Uterus (tissue), 4 donors: ENCODE measurements around the gene TTLL8. TPM values are rescaled to one million over a fixed set of nuclear protein-coding genes. Genes with fewer than 3 reads are reported as not detected.

Experiments
- DNase-seq, 2 donors: peaks; one replicate each; pipeline ENCODE4 v3.0.0-alpha.2; 2019 to 2020
- H3K27ac ChIP-seq, 2 donors: fragments of 200-600 bp; sonication (generic); 1 replicate in 1 of 2; 2 replicates in 1 of 2; pipeline ENCODE4 v1.5.1; 2016 to 2018
- H3K27me3 ChIP-seq, 2 donors: fragments of 200-600 bp; sonication (generic); one replicate each; pipeline ENCODE4 v1.5.1; 2018 to 2019; ENCODE audit warnings: control low read depth in 1 of 2
- H3K36me3 ChIP-seq, 2 donors: fragments of 200-600 bp; sonication (generic); one replicate each; pipeline ENCODE4 v1.5.1; 2019; ENCODE audit warnings: control low read depth in 1 of 2
- H3K4me1 ChIP-seq, 2 donors: fragments of 200-600 bp; sonication (generic); one replicate each; pipeline ENCODE4 v1.5.1; 2018 to 2019; ENCODE audit warnings: control low read depth in 1 of 2
- H3K4me3 ChIP-seq, 2 donors: fragments of 200-600 bp; sonication (generic); 1 replicate in 1 of 2; 2 replicates in 1 of 2; pipeline ENCODE4 v1.5.1; 2018 to 2019; ENCODE audit warnings: mild to moderate bottlenecking in 1 of 2
- H3K9me3 ChIP-seq, 2 donors: fragments of 200-600 bp; sonication (generic); one replicate each; pipeline ENCODE4 v1.5.1; 2019; ENCODE audit warnings: control low read depth in 1 of 2
- CTCF ChIP-seq, 4 experiments: fragments of 200-600 bp in 2 of 4; fragments of 450-650 bp in 2 of 4; sonication (generic) in 2 of 4; IDR thresholded peaks; one replicate each; pipeline ENCODE4 v1.5.1; 2016 to 2019; ENCODE audit warnings: antibody characterized with exemption in 4 of 4, mild to moderate bottlenecking in 2 of 4, moderate library complexity in 1 of 4
- POLR2A ChIP-seq, 2 donors: fragments of 450-650 bp; IDR thresholded peaks; one replicate each; pipeline ENCODE4 v1.6.1; 2016; ENCODE audit warnings: antibody characterized with exemption in 2 of 2, mild to moderate bottlenecking in 1 of 2, moderate library complexity in 1 of 2
- intact Hi-C: fragments of 100-400 bp; cut with DNase I; formaldehyde crosslinking; loops from one replicate; pipeline ENCODE4 v1.15.1; 2023; ENCODE audit warnings: low total_unique reads
- total RNA-seq, 4 donors: library from RNA; depleted of rRNA in 3 of 4; stranded (reverse); fragments of >200 nt in 3 of 4; gene quantifications; one replicate each; pipeline versions ENCODE4 v1.1.0 to v1.2.4, GENCODE V29; 2014 to 2023
- donor health status: DM: yes; HTN: yes; CAD: no.

Gene TTLL8
- total RNA-seq, 4 donors from 2014 or later, result not detected

DNA sequence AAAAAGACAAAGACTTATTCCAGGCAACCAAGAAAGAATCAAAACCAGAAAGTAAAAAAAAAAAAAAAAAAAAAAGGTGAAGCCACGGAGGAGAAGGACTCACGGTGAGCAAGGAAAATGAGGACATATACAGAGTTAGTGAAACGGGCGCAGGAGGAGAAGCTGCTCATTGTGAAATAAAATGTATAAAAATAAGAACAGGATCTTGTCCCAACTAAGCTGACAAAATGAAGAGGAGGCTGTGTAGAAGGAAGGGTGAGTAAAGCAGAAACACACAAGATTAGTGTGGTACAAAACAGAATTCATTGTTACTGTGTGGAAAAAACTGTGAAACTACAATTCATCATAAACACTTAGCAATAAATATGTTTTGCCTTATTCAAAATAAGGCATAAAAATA lies 53.2 kb downstream of the TTLL8 start:
- intact Hi-C loops, result no loop called here
- Histone ChIP-seq H3K27ac (no peak overlapping the region), H3K36me3 (no peaks in the 10 kb centered on the region), H3K27me3 (peaks cover under 1 to 7% of the 10 kb centered on the region in 2 donors), H3K9me3 (no peaks in the 10 kb centered on the region), H3K4me3 (no peak overlapping the region), H3K4me1 (no peaks in the 10 kb centered on the region)
- DNase-seq, result no peak
- TF ChIP-seq POLR2A (IDR thresholded peaks at IDR 0.05), result no peak
- TF ChIP-seq CTCF (IDR thresholded peaks at IDR 0.05), result no peak

GRCh38 chr22:50002791-50003190 lies 55.3 kb downstream of the TTLL8 start:
- Histone ChIP-seq H3K36me3 (no peaks in the 10 kb centered on the region), H3K9me3 (no peaks in the 10 kb centered on the region), H3K4me3 (no peak overlapping the region), H3K27ac (no peak overlapping the region), H3K27me3 (peaks cover 0 to 6% of the 10 kb centered on the region in 2 donors), H3K4me1 (no peaks in the 10 kb centered on the region)
- DNase-seq, result no peak
- intact Hi-C loops, result no loop called here
- TF ChIP-seq CTCF (IDR thresholded peaks at IDR 0.05) (no peak), POLR2A (IDR thresholded peaks at IDR 0.05) (no peak)

- intact Hi-C loops, result no loop called here
- no peak overlapping the region for H3K27ac ChIP-seq
- no peaks in the 10 kb centered on the region for H3K36me3 ChIP-seq
- H3K4me3 ChIP-seq, result no peak overlapping the region
- no peaks in the 10 kb centered on the region for H3K4me1 ChIP-seq
- no peak for TF ChIP-seq CTCF (IDR thresholded peaks at IDR 0.05)
- no peak for DNase-seq
- H3K27me3 ChIP-seq, result peaks cover 0 to 6% of the 10 kb centered on the region in 2 donors
- no peaks in the 10 kb centered on the region for H3K9me3 ChIP-seq
Observed at GRCh38 chr22:50001388-50002231, 56.5 kb downstream of the TTLL8 start.

- H3K27me3 ChIP-seq, result peaks cover 0 to 6% of the 10 kb centered on the region in 2 donors
- TF ChIP-seq CTCF (IDR thresholded peaks at IDR 0.05), result no peak
- TF ChIP-seq POLR2A (IDR thresholded peaks at IDR 0.05), result no peak
- no peak for DNase-seq
Observed at GRCh38 chr22:50000587-50001387, 57.3 kb downstream of the TTLL8 start.

More at GRCh38 chr22:50000587-50001387, 57.3 kb downstream of the TTLL8 start:
- Histone ChIP-seq H3K9me3 (no peaks in the 10 kb centered on the region), H3K4me3 (no peak overlapping the region), H3K4me1 (no peaks in the 10 kb centered on the region), H3K36me3 (no peaks in the 10 kb centered on the region), H3K27ac (no peak overlapping the region)
- intact Hi-C loops, result no loop called here
